ENCODE data around the gene RAC3.
A peak's percentile ranks its signal among the peaks of the same experiment; 100 is the strongest.

RAC3 gene

GRCh38 chr17:82045936-82046484 is 14.5 kb downstream of the RAC3 start:
- no peak for DNase-seq

DNA sequence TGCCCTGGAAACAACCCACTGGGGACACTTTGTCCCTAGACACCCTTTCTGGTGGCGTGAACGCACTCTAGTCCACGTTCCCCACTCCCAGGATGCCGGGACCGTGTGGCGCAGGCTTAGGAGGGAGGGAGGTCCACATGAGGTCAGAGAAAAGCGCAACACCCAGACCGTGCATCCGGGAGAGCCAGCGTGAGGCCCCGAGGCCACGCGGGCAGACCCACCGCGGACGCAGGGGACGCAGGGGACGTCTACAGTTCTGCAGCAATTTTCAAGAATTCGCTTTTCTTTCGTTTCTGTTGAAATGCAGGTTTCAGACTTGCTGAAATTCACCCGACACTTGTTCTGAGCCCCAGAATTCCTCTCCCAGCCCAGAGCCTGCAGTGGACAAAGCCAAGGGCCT is 15.4 kb downstream of the RAC3 start:
- DNase-seq = no peak

DNA sequence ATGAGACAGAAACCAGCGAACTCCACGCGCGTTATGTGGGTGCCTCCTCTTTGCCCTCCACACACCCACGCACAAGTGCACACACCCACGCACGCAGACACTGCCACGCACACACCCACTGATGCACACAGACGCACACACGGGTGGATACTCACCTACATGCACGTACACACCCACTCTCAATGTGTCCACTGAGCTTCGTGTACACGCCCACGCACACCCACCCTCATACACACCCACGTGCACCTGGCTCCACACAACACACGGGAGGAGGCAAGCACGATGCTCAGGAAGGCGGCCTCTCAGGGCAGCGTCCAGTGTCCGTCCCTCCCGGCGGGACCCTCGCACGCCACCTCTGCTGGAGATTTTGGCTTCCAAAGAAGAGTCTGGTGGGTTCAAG is 15.9 kb downstream of the RAC3 start:
- no peak for DNase-seq

DNA sequence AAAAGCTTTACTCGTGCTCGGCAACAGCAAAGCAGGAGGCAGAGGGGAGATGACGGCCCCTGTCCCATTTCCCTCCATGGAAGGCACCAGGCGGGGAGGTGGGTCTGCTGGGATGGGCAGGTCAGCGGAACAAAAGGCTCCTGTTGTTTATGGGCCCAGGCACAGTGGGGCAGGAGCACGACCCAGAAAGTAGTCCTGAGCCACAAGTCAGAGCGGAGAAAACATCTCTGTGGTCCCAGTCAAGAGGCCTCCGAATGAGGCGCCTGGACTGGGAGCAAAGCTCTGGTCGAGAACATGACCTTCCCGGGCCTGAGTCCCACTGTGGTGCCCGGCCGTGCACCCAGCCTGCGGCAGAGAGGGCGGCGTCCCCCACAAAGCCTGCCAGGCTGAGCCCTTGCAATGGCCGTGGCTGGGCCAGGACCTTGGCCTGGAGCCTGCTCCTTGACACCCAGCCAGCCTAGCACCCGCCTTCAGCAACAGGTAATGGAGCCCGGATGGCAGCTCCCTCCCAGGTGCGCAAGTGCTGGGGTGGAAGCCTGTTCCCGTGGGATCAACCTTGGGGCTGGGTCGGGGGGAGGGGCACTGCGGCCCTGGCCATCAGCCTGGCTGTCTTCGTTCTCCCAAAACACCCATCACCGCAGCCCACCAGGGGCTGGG is 16.6 kb downstream of the RAC3 start:
- no peak for DNase-seq

DNA sequence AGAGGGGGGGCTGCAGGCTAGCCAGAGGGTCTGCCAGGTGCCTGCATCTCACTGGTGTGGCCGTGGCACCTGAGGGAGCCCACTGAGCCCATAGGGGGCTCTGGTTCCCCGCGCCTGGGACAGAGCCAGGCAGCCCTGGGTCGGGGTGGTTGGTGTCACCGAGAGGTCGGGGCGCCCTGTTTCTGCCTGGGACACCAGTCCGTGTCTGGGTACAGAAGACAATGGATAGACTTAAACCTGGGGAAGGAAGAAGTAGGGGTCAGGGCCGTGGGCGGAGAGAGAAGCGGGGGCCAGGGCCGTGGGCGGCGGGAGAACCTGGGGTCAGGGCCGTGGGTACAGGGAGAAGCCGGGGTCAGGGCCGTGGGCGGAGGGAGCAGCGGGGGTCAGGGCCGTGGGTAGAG is 17.1 kb downstream of the RAC3 start:
- no peak for DNase-seq

GRCh38 chr17:82049106-82049505 is 17.6 kb downstream of the RAC3 start:
- DNase-seq = no peak

GRCh38 chr17:82049521-82049971 is 18.1 kb downstream of the RAC3 start:
- no peak for DNase-seq

DNA sequence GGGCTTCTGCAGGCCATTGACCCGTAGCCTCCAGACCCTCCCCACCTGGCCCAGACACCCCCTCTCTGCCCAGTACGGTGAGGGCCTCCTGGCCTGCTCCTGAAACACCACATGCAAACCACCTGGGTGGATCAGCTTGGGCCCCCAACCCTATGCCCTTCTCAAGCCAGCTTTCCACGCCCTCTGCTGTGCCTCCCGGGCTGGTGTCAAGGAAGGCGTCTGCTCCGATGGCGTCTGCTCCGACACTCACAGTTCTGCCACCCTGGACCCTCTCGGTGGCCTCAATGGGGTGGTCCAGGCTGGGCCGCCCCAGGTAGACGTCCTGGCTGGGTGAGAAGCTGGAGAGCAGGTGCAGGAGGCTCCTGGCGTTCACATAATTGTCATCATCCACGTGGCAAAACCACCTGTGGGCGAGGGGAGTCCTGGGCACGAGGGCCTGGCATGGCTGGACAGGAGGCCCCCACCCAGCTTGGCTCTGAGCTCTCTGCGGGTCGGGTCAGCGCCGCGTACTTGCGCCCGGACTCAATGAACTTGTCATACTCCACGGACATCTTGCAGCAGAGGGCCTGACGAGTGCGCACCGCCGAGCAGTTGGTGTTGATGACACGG is 18.8 kb downstream of the RAC3 start:
- DNase-seq = no peak

DNA sequence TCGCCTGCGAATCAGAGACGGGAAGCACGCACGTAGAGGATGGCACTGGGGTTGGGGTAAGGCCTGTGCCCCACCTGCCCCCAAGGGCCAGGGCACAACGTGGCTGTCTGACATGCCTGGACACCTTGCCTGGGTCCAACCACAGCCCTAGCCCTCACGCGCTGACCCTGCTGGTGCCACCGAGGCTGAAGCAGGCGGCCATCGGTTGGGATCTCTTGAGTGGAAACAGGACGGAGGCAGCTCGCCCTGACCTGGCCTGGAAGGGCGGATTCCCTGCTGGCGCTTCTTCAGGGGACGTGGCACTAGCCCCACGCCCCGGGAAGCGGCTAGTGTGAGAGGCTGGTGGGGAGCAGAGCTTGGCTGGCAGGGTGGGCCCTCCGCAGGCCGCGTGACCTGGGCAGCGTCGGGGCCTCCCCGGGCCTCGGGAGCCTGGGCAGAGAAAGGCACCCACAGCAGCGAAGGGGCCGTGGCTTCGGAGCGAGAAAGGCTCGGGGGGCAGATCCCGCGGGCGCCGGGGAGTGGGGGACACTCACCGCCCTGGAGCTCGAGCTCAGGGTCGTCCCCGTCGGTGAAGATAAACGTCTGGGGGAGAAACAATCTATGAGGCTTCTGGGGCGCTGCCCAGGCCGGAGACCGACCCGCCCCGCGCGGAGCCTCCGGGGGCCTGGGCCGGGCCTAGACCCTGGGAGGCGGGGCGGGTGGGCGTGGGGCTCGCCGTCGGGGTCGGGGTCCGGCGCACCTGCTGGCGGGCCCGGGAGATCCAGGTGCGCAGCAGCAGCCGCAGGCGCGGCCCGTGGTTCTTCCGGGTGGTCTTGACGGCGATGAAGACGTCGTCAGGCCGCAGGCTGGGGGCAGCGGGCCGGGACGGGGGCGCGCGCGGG is 19.5 kb downstream of the RAC3 start:
- no peak for DNase-seq

DNA sequence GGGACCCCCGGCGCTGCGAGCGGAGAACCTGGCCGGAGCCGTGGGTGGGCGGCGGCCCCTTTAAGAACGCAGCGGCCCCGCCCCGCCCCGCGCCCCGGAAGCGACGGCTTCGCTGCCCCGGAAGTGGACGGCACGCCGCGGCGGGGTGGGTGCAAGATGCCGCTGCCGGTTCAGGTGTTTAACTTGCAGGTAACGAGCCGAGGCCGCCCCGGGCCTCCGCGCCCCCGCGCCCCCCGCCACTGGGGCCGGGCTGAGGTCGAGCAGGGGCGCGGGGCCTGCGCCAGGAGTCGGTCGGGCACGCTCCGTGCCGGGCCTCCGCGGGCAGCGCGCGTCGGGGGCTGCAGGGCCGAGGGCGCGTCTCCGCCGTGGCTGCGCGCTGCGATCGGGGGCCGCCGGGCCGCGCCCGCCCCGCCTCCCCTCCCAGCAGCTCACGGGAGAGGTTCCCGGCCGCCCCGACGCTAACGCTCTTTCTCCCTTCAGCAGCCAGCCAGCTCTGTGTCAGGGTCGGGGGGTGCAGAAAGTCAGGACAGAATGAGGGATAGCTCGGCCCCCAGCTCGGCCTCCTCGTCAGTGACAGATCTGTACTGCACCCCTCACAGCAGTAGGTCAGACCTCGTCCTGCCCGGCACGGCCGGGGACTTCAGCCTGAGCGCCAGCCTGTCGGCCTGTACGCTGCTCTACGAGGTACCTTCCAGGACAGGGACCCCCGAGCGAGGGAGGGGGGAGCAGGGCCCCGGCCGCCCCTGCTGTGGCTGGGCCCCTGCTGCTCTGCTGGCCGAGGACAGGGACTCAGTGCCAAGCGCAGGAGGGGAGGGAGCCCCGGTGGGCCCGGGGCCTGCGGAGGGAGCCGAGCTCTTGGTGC is 20.5 kb downstream of the RAC3 start, which contains the start of the genes GPS1 and RFNG:
GPS1 (plus strand) TSS at position 123 of the 862 bp plus-strand sequence; CDS start at position 157, 34 bp downstream.
RFNG (minus strand) TSS at position 36 of the 862 bp plus-strand sequence. CDS start 45 bp downstream, outside the sequence.
- DNase-seq = peak; percentile 57 to 78 (median 69)

DNA sequence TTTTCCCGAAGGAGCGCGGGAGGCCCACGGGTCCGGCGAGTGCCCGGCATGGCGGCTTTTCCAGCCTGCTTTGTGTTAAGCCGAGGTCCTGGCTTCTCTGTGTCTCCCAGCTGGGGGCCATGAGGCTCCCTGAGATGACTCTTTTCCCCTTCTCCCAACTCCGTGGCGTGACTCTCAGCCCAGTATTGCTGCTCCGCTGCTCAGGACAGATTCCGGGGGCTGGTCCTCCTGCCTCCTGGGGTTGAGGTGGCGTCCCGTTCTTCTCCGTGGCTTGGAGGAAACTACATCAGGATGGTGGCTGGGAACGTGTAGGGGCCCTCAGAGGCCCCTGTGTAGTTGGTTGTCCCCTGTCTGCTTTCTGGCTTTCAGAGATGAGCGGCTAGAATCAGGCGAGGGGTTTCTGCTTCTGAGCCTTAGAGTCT is 21.2 kb downstream of the RAC3 start:
- DNase-seq = no peak

- no peak for DNase-seq
Observed at GRCh38 chr17:82053130-82053529, 21.7 kb downstream of the RAC3 start.

- no peak for DNase-seq
Observed at GRCh38 chr17:82053556-82054263, 22.2 kb downstream of the RAC3 start.

DNA sequence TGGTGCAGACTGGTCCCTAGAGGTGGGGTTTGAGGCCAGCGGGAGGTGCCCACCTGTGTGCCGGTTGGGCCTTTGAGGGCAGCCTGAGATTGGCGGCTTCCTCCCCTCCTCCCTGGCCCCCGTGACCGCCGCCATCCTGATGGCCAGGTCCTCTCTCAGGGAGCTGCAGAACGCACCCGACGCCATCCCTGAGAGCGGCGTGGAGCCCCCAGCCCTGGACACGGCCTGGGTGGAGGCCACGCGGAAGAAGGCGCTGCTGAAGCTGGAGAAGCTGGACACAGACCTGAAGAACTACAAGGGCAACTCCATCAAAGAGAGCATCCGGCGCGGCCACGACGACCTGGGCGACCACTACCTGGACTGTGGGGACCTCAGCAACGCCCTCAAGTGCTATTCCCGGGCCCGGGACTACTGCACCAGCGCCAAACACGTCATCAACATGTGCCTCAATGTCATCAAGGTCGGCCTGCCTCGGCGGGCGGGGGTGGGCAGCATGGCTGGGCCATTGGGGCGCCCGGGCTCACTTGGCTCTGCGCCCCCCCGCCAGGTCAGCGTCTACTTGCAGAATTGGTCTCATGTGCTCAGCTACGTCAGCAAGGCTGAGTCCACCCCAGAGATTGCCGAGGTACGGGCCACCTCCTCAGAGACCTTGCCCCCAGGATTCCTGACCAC is 23.0 kb downstream of the RAC3 start:
- no peak for DNase-seq

GRCh38 chr17:82055023-82055964 is 23.8 kb downstream of the RAC3 start:
- DNase-seq = no peak

DNA sequence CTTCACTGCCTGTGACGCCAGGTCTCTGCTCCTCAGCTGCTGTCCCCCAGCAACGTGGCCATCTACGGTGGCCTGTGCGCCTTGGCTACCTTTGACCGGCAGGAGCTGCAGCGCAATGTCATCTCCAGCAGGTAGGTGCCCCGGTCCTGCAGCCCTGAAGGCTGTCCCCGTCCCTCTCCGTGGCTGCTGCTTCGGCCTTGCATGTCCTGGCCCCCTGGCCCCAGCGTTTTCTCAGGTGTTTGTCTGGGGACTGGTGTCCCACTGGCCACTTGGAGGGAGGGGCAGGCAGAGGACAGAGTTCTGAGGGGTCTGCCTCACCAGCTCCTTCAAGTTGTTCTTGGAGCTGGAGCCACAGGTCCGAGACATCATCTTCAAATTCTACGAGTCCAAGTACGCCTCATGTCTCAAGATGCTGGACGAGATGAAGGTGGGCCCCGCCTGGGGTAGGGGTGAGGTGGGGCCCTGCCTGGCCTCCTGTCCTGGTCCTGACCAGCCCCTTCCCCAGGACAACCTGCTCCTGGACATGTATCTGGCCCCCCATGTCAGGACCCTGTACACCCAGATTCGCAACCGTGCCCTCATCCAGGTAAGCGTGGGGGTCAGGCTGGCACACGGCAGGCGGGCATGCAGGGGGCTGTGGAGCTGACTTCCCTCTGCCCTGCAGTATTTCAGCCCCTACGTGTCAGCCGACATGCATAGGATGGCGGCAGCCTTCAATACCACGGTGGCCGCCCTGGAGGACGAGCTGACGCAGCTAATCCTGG is 24.7 kb downstream of the RAC3 start:
- DNase-seq = no peak

DNA sequence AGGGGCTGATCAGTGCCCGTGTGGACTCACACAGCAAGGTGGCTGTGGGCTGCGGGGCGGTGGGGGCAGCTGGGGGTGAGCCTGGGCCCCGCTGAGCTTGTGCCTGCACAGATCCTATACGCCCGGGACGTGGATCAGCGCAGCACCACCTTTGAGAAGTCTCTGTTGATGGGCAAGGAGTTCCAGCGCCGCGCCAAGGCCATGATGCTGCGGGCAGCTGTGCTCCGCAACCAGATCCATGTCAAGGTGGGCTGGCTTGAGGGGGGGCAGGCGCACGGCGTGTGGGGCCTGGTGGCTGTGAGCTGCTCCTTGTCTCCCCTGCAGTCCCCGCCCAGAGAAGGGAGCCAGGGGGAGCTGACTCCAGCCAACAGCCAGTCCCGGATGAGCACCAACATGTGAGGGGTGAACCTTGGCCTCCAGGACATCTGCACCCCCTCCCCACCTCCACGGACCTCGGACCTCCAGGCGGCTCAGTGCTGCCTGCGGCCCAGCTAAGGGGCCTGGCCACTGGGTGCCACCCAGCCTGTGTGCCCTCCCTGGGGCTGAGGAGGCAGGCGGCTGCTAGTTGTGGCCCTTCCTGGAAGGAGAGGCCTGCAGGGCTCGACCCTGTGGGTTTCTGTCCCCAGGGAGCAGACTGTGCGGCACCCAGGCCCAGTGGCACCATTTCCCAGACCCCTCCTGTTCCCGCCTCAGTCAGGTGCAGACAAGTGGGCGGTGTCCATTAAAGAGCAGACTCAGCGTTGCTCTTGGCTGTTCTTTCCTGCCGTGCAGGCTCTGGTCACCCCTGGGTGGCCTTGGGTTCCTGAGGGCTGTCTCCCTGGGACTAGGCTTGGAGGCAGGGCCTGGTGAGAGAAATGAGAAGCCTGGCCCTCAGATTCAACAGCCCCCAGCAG is 25.5 kb downstream of the RAC3 start:
- no peak for DNase-seq

Data from stimulated activated naive CD4-positive, alpha-beta T cell (primary cell).